A549 treated with ZK216348 at 1 μM for 4 hours (cell line): Measurements from ENCODE around the gene PARD6G. TPM values are rescaled to one million over a fixed set of nuclear protein-coding genes. Genes with fewer than 3 reads are reported as not detected.

Experiments
- total RNA-seq: library from RNA; stranded (reverse); fragments of 200-300 nt; extraction: Qiagen RNA extraction; gene quantifications from 5 replicates; pipeline ENCODE4 v1.2.3, GENCODE V29; 2022; ENCODE audit warnings: low read depth

The PARD6G gene, protein sequence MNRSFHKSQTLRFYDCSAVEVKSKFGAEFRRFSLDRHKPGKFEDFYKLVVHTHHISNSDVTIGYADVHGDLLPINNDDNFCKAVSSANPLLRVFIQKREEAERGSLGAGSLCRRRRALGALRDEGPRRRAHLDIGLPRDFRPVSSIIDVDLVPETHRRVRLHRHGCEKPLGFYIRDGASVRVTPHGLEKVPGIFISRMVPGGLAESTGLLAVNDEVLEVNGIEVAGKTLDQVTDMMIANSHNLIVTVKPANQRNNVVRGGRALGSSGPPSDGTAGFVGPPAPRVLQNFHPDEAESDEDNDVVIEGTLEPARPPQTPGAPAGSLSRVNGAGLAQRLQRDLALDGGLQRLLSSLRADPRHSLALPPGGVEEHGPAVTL
- 2.3 to 3.4 TPM (median 2.4 TPM) in 5 replicates for total RNA-seq

GRCh38 chr18:80247393-80247841 lies at the start of gene PARD6G:
Gene PARD6G (minus strand): TSS chr18:80247514. CDS start chr18:80247348, 166 bp downstream.

DNA sequence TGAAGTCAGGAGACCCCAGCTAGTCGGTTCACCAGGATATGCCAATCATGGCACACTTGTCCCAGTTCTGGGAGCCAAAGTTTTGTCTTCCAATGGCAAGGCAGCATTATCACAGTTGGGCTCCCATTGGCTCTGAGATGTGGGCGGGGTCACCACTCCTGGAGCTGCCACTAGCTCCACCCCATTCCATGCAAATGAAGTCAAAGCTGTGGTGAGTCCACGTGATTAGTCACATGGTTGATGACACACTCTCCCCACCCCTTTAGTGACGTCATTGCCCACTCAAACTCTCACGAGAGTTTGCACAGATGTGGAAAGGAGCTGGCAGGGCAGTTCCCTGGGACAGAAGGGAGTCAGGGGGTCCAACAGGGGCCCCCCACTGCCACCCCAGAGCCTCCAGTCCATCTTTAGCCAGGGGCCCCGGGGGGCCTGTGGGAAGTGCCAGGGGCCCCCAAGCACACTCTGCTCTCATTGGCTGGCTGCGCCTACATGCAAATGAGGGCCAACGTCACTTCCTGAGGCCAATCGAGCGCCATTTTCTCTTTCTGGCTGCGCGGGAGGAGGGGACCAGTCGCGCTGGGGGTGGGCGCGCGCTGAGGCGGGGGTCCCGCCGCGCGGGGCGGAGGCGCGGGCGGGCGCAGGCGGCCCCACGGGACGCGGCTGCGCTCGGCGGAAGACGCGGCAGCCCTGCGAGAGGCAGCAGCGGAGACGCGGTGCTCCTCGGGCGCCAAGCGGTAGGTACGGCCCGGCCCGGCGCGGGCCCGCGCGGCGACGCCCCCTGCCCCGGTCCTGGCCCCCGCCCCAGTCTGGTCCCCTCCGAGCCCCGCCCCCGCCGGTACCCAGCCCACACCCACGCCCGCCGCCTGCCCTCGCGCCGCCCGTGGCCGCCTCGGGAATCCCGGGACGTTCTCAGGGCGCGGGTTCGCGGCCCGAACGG lies 138.3 kb downstream of the PARD6G start, which contains the start of gene ADNP2:
ADNP2 (plus strand) TSS at position 524 of the 937 bp plus-strand sequence. CDS start 8,281 bp downstream, outside the sequence.

Other genes starting within 250 kb of the PARD6G start
- 29.1 to 32.5 TPM (median 30.3 TPM) in 5 replicates for gene RBFA, start 213.1 kb downstream of the PARD6G start, total RNA-seq
- 9.8 to 12.3 TPM (median 11.4 TPM) in 5 replicates for gene ADNP2, start 138.3 kb downstream of the PARD6G start, total RNA-seq